ENCODE results near the gene MAD1L1. TPM values are rescaled to one million over a fixed set of nuclear protein-coding genes. Genes with fewer than 3 reads are reported as not detected.

MAD1L1 gene
- total RNA-seq, 1 donor from 2014 or later: 59.6 TPM

DNA sequence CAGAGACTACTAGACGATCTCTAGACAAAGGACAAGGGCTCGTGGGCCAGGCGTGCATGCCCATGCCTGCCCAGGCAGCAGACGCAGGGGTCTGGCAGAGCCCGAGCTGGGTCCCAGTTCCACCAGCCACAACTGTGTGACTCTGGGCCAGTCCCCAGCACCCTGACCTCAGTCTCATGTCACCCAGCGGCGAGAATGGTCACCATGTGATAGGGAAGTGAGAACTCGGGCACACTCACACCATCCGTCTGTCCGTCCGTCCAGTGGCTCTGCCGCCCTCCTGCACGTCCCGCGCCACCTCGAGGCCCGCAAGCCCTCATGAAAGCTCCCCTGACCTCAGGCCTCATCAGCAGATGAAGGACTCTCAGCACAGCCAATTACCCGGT is 282.7 kb downstream of the MAD1L1 start:
- Histone ChIP-seq H3K27ac (no peak overlapping the region), H3K4me1 (no peaks in the 10 kb centered on the region), H3K27me3 (no peaks in the 10 kb centered on the region), H3K9me3 (no peaks in the 10 kb centered on the region), H3K4me3 (no peak overlapping the region), H3K36me3 (no peaks in the 10 kb centered on the region)
- DNase-seq (ENCODE audit: low spot score in 2 of 2): no peak
- intact Hi-C loops (cut with DNase I): no loop called here
- TF ChIP-seq, protein P1, sequence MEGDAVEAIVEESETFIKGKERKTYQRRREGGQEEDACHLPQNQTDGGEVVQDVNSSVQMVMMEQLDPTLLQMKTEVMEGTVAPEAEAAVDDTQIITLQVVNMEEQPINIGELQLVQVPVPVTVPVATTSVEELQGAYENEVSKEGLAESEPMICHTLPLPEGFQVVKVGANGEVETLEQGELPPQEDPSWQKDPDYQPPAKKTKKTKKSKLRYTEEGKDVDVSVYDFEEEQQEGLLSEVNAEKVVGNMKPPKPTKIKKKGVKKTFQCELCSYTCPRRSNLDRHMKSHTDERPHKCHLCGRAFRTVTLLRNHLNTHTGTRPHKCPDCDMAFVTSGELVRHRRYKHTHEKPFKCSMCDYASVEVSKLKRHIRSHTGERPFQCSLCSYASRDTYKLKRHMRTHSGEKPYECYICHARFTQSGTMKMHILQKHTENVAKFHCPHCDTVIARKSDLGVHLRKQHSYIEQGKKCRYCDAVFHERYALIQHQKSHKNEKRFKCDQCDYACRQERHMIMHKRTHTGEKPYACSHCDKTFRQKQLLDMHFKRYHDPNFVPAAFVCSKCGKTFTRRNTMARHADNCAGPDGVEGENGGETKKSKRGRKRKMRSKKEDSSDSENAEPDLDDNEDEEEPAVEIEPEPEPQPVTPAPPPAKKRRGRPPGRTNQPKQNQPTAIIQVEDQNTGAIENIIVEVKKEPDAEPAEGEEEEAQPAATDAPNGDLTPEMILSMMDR (IDR thresholded peaks at IDR 0.05): no peak

DNA sequence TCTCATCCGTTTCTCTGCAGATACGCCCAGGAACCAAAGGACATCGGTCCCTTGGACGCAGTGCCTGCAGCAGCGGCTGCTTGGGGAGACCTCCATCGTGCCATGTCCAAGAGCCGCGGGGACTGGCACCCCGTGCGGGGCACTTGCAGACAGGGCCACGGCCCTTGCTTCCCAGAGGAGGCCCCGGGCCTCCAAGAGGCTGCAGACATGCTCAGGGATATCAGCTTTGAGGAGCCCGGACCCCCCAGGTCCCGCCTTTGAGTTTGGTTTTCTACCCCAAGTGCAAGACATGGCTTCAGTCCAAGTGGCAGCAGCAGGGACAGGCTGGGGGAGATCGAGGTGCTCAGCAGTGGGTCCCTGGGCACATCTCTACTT is 283.1 kb downstream of the MAD1L1 start:
- Histone ChIP-seq H3K36me3 (no peaks in the 10 kb centered on the region), H3K27me3 (no peaks in the 10 kb centered on the region), H3K27ac (no peak overlapping the region), H3K9me3 (no peaks in the 10 kb centered on the region), H3K4me3 (no peak overlapping the region), H3K4me1 (no peaks in the 10 kb centered on the region)
- DNase-seq (ENCODE audit: low spot score in 2 of 2): no peak
- intact Hi-C loops (cut with DNase I): no loop called here
- TF ChIP-seq, protein P1 (IDR thresholded peaks at IDR 0.05): no peak

DNA sequence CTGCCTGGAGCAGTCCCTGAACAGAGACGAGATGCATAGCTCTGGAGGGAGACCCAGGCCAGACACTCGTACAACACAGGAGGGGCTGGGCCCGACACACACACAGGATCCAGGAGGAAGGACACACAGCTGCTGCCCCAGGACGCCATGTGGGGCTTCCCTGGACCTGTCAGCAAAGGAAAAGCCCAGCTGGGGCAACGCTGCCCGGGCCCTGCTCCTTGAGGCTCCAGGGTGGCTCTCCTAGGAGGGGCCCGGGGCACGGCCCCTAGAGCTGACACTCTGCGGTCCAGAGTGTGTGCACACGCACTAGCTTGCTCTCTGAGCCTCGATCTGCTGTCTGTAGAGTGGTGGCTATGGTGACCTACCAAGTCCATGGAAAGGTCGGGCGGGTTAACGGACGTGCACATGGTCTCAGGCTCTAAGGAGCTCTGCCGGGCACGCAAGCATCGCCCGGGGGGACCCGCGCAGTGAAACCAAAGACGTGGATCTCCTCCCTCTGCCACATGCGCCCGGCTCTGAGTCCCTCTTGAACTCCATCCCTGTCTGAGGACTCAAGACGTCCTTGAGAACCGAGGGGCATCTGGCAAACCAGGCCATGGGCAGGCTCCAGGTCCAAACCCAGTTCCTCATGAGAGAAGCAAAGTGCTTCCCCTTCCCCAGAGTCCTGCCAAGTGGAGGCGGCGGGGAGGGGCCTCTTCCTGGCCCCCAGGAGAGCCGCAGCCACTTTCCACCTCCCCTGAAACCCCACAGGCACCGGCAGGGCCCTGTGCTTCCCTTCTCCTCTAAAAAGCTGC is 283.7 kb downstream of the MAD1L1 start:
- H3K36me3 ChIP-seq: no peaks in the 10 kb centered on the region
- no peak overlapping the region for H3K27ac ChIP-seq
- no peaks in the 10 kb centered on the region for H3K27me3 ChIP-seq
- H3K9me3 ChIP-seq: no peaks in the 10 kb centered on the region
- no peak overlapping the region for H3K4me3 ChIP-seq
- no peak for DNase-seq (ENCODE audit: low spot score in 2 of 2)
- no peaks in the 10 kb centered on the region for H3K4me1 ChIP-seq
- intact Hi-C loops (cut with DNase I): no loop called here
- TF ChIP-seq, protein P1 (IDR thresholded peaks at IDR 0.05): no peak

DNA sequence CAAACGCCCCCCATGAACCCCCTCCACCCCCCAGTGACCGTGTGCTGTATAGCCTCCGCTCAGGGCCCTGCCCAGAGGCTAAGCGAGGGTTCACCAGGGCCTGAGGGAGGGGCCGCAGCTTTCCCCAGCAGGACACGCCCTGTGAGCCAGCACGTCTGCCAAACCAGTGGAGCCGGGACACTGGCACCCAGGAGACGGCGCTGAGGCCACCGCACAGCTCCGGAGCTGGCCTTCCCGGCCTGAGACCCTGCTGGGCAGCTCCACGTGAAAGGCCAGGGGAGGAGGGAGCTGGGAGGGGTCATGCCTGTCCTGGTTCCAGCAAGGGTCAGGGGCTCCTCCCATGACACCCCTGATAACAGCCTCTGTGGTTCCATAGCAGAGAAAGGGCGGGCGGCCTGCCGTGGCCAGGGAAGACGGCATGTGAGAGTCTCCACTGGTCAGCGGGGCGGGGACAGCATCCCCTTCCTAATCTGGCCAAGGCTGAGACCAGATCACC is 284.4 kb downstream of the MAD1L1 start:
- DNase-seq (ENCODE audit: low spot score in 2 of 2): no peak
- H3K9me3 ChIP-seq: no peaks in the 10 kb centered on the region
- intact Hi-C loops (cut with DNase I): no loop called here
- TF ChIP-seq, protein P1 (IDR thresholded peaks at IDR 0.05): no peak
- H3K4me1 ChIP-seq: no peaks in the 10 kb centered on the region
- no peaks in the 10 kb centered on the region for H3K27me3 ChIP-seq
- H3K4me3 ChIP-seq: no peak overlapping the region
- H3K27ac ChIP-seq: no peak overlapping the region
- H3K36me3 ChIP-seq: no peaks in the 10 kb centered on the region

DNA sequence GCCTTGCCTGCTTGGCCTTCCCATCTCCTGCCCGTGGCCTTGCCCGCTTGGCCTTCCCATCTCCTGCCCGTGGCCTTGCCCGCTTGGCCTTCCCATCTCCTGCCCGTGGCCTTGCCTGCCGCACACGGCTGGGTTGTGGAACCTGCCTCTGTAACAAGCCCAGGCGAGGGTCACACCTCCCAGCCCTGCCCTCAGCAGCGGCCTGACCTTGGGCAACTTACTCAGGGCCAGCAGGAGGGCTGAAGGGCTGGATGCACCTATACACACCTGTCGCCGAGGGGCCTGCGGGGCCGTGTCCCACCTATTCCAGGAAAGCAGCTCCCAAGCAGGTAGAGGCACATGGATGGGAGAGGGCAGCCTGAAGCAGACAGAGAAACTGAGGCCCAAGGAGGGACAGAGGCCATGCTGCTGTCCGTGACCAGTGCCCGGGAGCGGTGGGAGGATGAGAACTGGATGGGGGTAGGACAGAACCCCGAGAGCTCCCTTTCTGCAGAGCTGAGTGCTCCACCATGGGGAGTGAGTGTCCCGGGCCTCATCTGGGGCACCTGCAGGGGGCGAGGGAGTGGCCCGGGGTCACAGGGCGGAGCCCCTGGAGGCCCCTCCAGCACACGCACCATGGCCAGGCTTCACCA is 285.0 kb downstream of the MAD1L1 start:
- intact Hi-C loops (cut with DNase I): no loop called here
- no peaks in the 10 kb centered on the region for H3K4me1 ChIP-seq
- H3K9me3 ChIP-seq: no peaks in the 10 kb centered on the region
- DNase-seq (ENCODE audit: low spot score in 2 of 2): no peak
- no peaks in the 10 kb centered on the region for H3K27me3 ChIP-seq
- H3K4me3 ChIP-seq: no peak overlapping the region
- TF ChIP-seq, protein P1 (IDR thresholded peaks at IDR 0.05): no peak
- H3K36me3 ChIP-seq: no peaks in the 10 kb centered on the region
- H3K27ac ChIP-seq: no peak overlapping the region

Measured in ascending aorta (tissue), 2 donors.